Heart left ventricle (tissue), 16 donors: Measurements from ENCODE around the gene JAK2. TPM values are rescaled to one million over a fixed set of nuclear protein-coding genes. Genes with fewer than 3 reads are reported as not detected.

Experiments used
- ATAC-seq, 4 donors: fragments of 200-7000 bp; cut with Tn5 transposase; one replicate each; pipeline ENCODE4 v1.9.1; 2020 to 2022; ENCODE audit warnings: moderate library complexity in 4 of 4, mild to moderate bottlenecking in 3 of 4, moderate number of reproducible peaks in 1 of 4
- DNase-seq, 5 donors: peaks; one replicate each; pipeline ENCODE4 v3.0.0-alpha.2; 2020
- H3K27ac ChIP-seq, 12 donors: fragments of 200-600 bp; sonication (generic) in 4 of 12; one replicate each; pipeline versions ENCODE4 v1.5.0 to v1.8.0; 2016 to 2022; ENCODE audit warnings: mild to moderate bottlenecking in 2 of 12
- H3K27me3 ChIP-seq, 9 donors: fragments of 200-600 bp; sonication (generic) in 2 of 9; one replicate each; pipeline versions ENCODE4 v1.5.1 to v1.8.0; 2016 to 2022; ENCODE audit warnings: mild to moderate bottlenecking in 3 of 9
- H3K36me3 ChIP-seq, 9 donors: fragments of 200-600 bp; sonication (generic) in 2 of 9; one replicate each; pipeline versions ENCODE4 v1.5.0 to v1.8.0; 2018 to 2022; ENCODE audit warnings: mild to moderate bottlenecking in 2 of 9
- H3K4me1 ChIP-seq, 12 donors: fragments of 200-600 bp; sonication (generic) in 4 of 12; one replicate each; pipeline versions ENCODE4 v1.5.0 to v1.8.0; 2016 to 2022; ENCODE audit warnings: mild to moderate bottlenecking in 3 of 12
- H3K4me3 ChIP-seq, 12 donors: fragments of 200-600 bp; sonication (generic) in 4 of 12; one replicate each; pipeline versions ENCODE4 v1.5.0 to v1.8.0; 2017 to 2022; ENCODE audit warnings: mild to moderate bottlenecking in 9 of 12, moderate library complexity in 4 of 12
- H3K9me3 ChIP-seq, 12 donors: fragments of 200-600 bp; sonication (generic) in 4 of 12; one replicate each; pipeline versions ENCODE4 v1.5.0 to v1.8.0; 2016 to 2022; ENCODE audit warnings: mild to moderate bottlenecking in 1 of 12
- CTCF ChIP-seq, 12 donors: fragments of 200-600 bp; sonication (generic) in 4 of 12; IDR thresholded peaks; one replicate each; pipeline versions ENCODE4 v1.5.0 to v1.8.0; 2018 to 2022; ENCODE audit warnings: antibody characterized with exemption in 12 of 12, mild to moderate bottlenecking in 5 of 12
- POLR2A ChIP-seq, 2 donors: fragments of 450-650 bp; IDR thresholded peaks; one replicate each; pipeline ENCODE4 v1.6.1; 2017; ENCODE audit warnings: antibody characterized with exemption in 2 of 2, mild to moderate bottlenecking in 2 of 2, moderate library complexity in 2 of 2
- WGBS, 4 donors: extraction: QIAGEN DNeasy Blood & Tissue Kit in 2 of 4; methylation state at CpG; one replicate each; pipeline versions ENCODE4 v1.1.5 to v1.1.7; 2013 to 2018; 5-methylcytosine and 5-hydroxymethylcytosine counted together
- intact Hi-C, 10 donors: fragments of 100-400 bp; cut with DNase I; formaldehyde crosslinking; loops; one replicate each; pipeline versions ENCODE4 v1.11.1 to v1.14.2; 2022
- polyA plus RNA-seq, 2 donors: library from polyadenylated mRNA; stranded (reverse); fragments of 200-250 nt; gene quantifications; one replicate each; pipeline ENCODE4 v1.2.3, GENCODE V29; 2013
- total RNA-seq, 9 donors: library from RNA; depleted of rRNA in 2 of 9; stranded (reverse); fragments of >200 nt in 2 of 9; fragmentation: NEBNext Ultra II Directional in 3 of 9; extraction: Animal tissue kit (Norgen Biotek cat#: 25700) in 3 of 9; gene quantifications; one replicate each; pipeline versions ENCODE4 v1.1.0 to v1.2.4, GENCODE V29; 2016 to 2023
- donor health status: ischemic (EF 13 %, LVEDD 7.1; RV severe dilation, severe dysfunction).
- donor health status: healthy with polysubstance abuse.
- donor health status: DM: no; HTN: yes; CAD: no.
- donor health status: DM: no; HTN: no; CAD: no.
- donor health status: ischemic (EF 25% LVEDD 6.9; RV normal size, moderate dysfunction).
- donor health status: ischemic (EF 25% LVEDD 5.7; RV mildly dilated, moderate dysfunction).
- donor health status: healthy.
- donor health status: DM: yes; HTN: yes; CAD: no.
- donor health status: ischemic (EF 35%, LVEDD 5.7; RV mildly dilated, moderate dysfunction).
- donor health status: nonischemic (EF 11% LVEDD 7.7; RV severe dilation, severe dysfunction).
- donor health status: DM: yes; HTN: yes; CAD: no.
- donor health status: PGD.
- donor health status: ischemic (EF 29% LVEDD 5.4; RV normal size, mild dysfunction).
- donor health status: nonischemic (EF 23%, LVEDD 6.1; RV moderate dilation, normal function).

Gene JAK2
- total and polyA plus RNA-seq, 11 donors, result 4.3 to 62.9 (median 27.9) TPM

- ATAC-seq, result peak in 3 of 4 donors; percentile 38 to 55 (median 49)
- H3K27ac ChIP-seq, result peak overlapping the region in 6 of 12 donors; percentile 7 to 82 (median 53)
- 72 to 89% (median 87%) methylated on average over 10 to 30 of the region's 30 CpGs for WGBS, 4 donors
Observed at GRCh38 chr9:5042661-5043178, 57.6 kb downstream of the JAK2 start.

GRCh38 chr9:5043381-5043780, 58.3 kb downstream of the JAK2 start:
- peaks cover 0 to 11% (median 3%) of the 10 kb centered on the region in 12 donors for H3K4me1 ChIP-seq
- 92 to 97% (median 95%) methylated on average over 3 of the region's 3 CpGs for WGBS, 4 donors
- peaks cover 0 to 22% (median 8%) of the 10 kb centered on the region in 12 donors for H3K9me3 ChIP-seq
- peak overlapping the region in 10 of 12 donors; percentile 22 to 82 (median 64) for H3K27ac ChIP-seq
- H3K27me3 ChIP-seq, result no peaks in the 10 kb centered on the region
- H3K36me3 ChIP-seq, result peaks cover 0 to 73% (median 15%) of the 10 kb centered on the region in 9 donors
- peak overlapping the region in 1 of 12 donors; percentile 40 for H3K4me3 ChIP-seq
- DNase-seq (no peak), ATAC-seq (no peak)
- intact Hi-C loops, result no loop called here
- TF ChIP-seq POLR2A (IDR thresholded peaks at IDR 0.05), result no peak
- no peak for TF ChIP-seq CTCF (IDR thresholded peaks at IDR 0.05)

More at GRCh38 chr9:5042661-5043178, 57.6 kb downstream of the JAK2 start:
- Histone ChIP-seq H3K4me3 (peak overlapping the region in 2 of 12 donors; percentile 31 to 40), H3K27me3 (no peaks in the 10 kb centered on the region), H3K36me3 (peaks cover 0 to 69% (median 15%) of the 10 kb centered on the region in 9 donors), H3K9me3 (peaks cover 0 to 22% (median 8%) of the 10 kb centered on the region in 12 donors), H3K4me1 (peaks cover 0 to 11% (median 3%) of the 10 kb centered on the region in 12 donors)
- DNase-seq, result peak in 2 of 5 donors; percentile 31 to 60
- TF ChIP-seq CTCF (IDR thresholded peaks at IDR 0.05) (no peak), POLR2A (IDR thresholded peaks at IDR 0.05) (no peak)
- intact Hi-C loops, result no loop called here

- Histone ChIP-seq H3K27ac (peak overlapping the region; percentile 9 to 82 (median 58)), H3K4me3 (peak overlapping the region in 11 of 12 donors; percentile 3 to 53 (median 43)), H3K27me3 (no peaks in the 10 kb centered on the region), H3K9me3 (peaks cover 0 to 22% (median 8%) of the 10 kb centered on the region in 12 donors), H3K4me1 (peaks cover 0 to 13% (median 3%) of the 10 kb centered on the region in 12 donors), H3K36me3 (peaks cover 0 to 81% (median 15%) of the 10 kb centered on the region in 9 donors)
- TF ChIP-seq CTCF (IDR thresholded peaks at IDR 0.05) (no peak), POLR2A (IDR thresholded peaks at IDR 0.05) (no peak)
- intact Hi-C loops, result no loop called here
- 31 to 52% (median 43%) methylated on average over 4 of the region's 4 CpGs for WGBS, 4 donors
- DNase-seq (no peak), ATAC-seq (peak in 3 of 4 donors; percentile 13 to 63 (median 54))
Observed at GRCh38 chr9:5044160-5044559, 59.1 kb downstream of the JAK2 start.

DNA sequence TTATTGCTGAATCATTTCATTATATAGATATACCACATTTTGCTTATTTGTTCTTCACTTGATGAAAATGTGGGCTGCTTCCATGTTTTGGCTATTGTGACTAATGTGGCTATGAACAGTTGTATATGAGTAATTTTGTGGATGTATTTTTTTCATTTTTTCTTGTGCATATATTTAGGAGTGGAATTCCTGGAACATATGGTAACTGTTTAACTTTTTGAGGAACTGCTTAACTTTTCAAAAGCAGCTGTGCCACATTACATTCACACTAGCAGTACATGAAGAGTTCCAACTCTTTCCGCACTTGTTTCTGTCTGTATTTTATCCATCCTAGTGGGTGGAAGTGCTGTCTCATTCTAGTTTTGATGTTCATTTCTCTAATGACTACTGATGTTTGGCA, 67.8 kb downstream of the JAK2 start:
- no peak overlapping the region for H3K4me3 ChIP-seq
- DNase-seq, result no peak
- peaks cover 0 to 85% (median 50%) of the 10 kb centered on the region in 9 donors for H3K36me3 ChIP-seq
- H3K27me3 ChIP-seq, result no peaks in the 10 kb centered on the region
- intact Hi-C loops, result no loop called here
- H3K4me1 ChIP-seq, result peaks cover 0 to 6% (median 0%) of the 10 kb centered on the region in 12 donors
- TF ChIP-seq POLR2A (IDR thresholded peaks at IDR 0.05) (no peak), CTCF (IDR thresholded peaks at IDR 0.05) (no peak)
- no peak overlapping the region for H3K27ac ChIP-seq
- 90 to 100% (median 95%) methylated on average over 1 of the region's 1 CpG for WGBS, 4 donors
- ATAC-seq, result no peak
- no peaks in the 10 kb centered on the region for H3K9me3 ChIP-seq
